Sigmoid colon (tissue), 4 donors: ENCODE measurements around the gene TM9SF3.

Source experiments
- CTCF ChIP-seq, 4 experiments: fragments of 450-650 bp in 3 of 4; fragments of 200-600 bp in 1 of 4; IDR thresholded peaks; one replicate each; pipeline ENCODE4 v1.5.1; 2016 to 2019; ENCODE audit warnings: antibody characterized with exemption in 4 of 4, mild to moderate bottlenecking in 3 of 4, moderate library complexity in 2 of 4
- POLR2AphosphoS5 ChIP-seq, 4 donors: sonication (generic); formaldehyde crosslinking; IDR thresholded peaks; one replicate each; pipeline ENCODE4 v1.6.1; 2017; ENCODE audit warnings: antibody characterized with exemption in 4 of 4

- TF ChIP-seq CTCF (IDR thresholded peaks at IDR 0.05) (no peak), POLR2AphosphoS5 (IDR thresholded peaks at IDR 0.05) (no peak)
These were observed 10.4 kb downstream of the TM9SF3 start for GRCh38 chr10:96576277-96576980.
